GM18508 (cell line): ENCODE results near the gene SLC25A30.
"Not testable (repeated sequence)": the region's sequence is repeated elsewhere in the genome, so short reads cannot be mapped to it uniquely, and the experiment has no call there.

ENCODE experiments used
- ATAC-seq: cut with Tn5 transposase; IDR thresholded peaks from one replicate; pipeline ENCODE4 v1.9.1; 2021; ENCODE audit warnings: moderate number of reproducible peaks; ENCODE audit not compliant: insufficient read depth, unreplicated experiment

SLC25A30 gene

GRCh38 chr13:45433381-45433790 lies 15.2 kb upstream of the SLC25A30 start:
- no peak for ATAC-seq

GRCh38 chr13:45432737-45433380 lies 14.7 kb upstream of the SLC25A30 start:
- ATAC-seq: no peak

GRCh38 chr13:45426056-45426841 lies 8.1 kb upstream of the SLC25A30 start:
- ATAC-seq: not testable (repeated sequence)

- no peak for ATAC-seq
Observed at GRCh38 chr13:45422731-45423292, 4.6 kb upstream of the SLC25A30 start.

- ATAC-seq: no peak
Observed at GRCh38 chr13:45419945-45420344, 1.8 kb upstream of the SLC25A30 start.

GRCh38 chr13:45419389-45419788 lies 1.2 kb upstream of the SLC25A30 start:
- not testable (repeated sequence) for ATAC-seq

- ATAC-seq: no peak
Observed at GRCh38 chr13:45416516-45417128, 1.6 kb downstream of the SLC25A30 start.

- no peak for ATAC-seq
Observed at GRCh38 chr13:45415112-45415511, 3.1 kb downstream of the SLC25A30 start.

- ATAC-seq: no peak
Observed at GRCh38 chr13:45413826-45414307, 4.3 kb downstream of the SLC25A30 start.

- no peak for ATAC-seq
Observed at GRCh38 chr13:45412274-45413049, 5.7 kb downstream of the SLC25A30 start.

- ATAC-seq: no peak
Observed at GRCh38 chr13:45411631-45412030, 6.5 kb downstream of the SLC25A30 start.

- no peak for ATAC-seq
Observed at GRCh38 chr13:45411221-45411620, 7.0 kb downstream of the SLC25A30 start.

GRCh38 chr13:45410466-45410865 lies 7.7 kb downstream of the SLC25A30 start:
- ATAC-seq: no peak

- ATAC-seq: no peak
Observed at GRCh38 chr13:45410001-45410400, 8.2 kb downstream of the SLC25A30 start.

- ATAC-seq: no peak
Observed at GRCh38 chr13:45406421-45406820, 11.8 kb downstream of the SLC25A30 start.

GRCh38 chr13:45403081-45403480 lies 15.1 kb downstream of the SLC25A30 start:
- no peak for ATAC-seq

- ATAC-seq: no peak
Observed at GRCh38 chr13:45402641-45403040, 15.5 kb downstream of the SLC25A30 start.

GRCh38 chr13:45401314-45401713 lies 16.9 kb downstream of the SLC25A30 start:
- ATAC-seq: no peak

GRCh38 chr13:45398877-45399276 lies 19.3 kb downstream of the SLC25A30 start:
- no peak for ATAC-seq

GRCh38 chr13:45396533-45397095 lies 21.6 kb downstream of the SLC25A30 start:
- no peak for ATAC-seq
